Measurements from ENCODE around the gene DUT.

DNA sequence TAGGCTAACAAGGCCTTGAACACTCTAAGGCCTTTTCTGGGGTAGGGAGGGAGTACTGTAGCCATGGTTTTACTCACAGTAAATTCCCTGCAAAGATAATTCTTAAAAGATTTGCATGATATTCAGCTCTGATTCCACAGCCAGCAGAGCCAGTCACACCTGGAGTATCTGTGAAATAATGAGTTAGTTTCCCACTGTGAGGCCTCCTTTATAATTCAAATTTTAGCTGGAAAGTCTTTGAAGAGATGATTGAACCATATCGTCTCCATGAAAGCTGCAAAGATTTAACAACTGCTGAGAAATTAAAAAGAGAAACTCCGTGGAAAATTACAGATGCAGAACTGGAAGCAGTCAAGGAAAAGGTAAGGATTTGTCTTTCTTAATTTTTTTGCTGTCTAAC, 32.3 kb upstream of the DUT start:
- no peak for TF ChIP-seq CEBPB (IDR thresholded peaks at IDR 0.05)
- no peak for TF ChIP-seq NFIC (IDR thresholded peaks at IDR 0.05)
- TF ChIP-seq TCF12 (IDR thresholded peaks at IDR 0.05; ENCODE audit: low read depth) = no peak
- TF ChIP-seq, protein P1, sequence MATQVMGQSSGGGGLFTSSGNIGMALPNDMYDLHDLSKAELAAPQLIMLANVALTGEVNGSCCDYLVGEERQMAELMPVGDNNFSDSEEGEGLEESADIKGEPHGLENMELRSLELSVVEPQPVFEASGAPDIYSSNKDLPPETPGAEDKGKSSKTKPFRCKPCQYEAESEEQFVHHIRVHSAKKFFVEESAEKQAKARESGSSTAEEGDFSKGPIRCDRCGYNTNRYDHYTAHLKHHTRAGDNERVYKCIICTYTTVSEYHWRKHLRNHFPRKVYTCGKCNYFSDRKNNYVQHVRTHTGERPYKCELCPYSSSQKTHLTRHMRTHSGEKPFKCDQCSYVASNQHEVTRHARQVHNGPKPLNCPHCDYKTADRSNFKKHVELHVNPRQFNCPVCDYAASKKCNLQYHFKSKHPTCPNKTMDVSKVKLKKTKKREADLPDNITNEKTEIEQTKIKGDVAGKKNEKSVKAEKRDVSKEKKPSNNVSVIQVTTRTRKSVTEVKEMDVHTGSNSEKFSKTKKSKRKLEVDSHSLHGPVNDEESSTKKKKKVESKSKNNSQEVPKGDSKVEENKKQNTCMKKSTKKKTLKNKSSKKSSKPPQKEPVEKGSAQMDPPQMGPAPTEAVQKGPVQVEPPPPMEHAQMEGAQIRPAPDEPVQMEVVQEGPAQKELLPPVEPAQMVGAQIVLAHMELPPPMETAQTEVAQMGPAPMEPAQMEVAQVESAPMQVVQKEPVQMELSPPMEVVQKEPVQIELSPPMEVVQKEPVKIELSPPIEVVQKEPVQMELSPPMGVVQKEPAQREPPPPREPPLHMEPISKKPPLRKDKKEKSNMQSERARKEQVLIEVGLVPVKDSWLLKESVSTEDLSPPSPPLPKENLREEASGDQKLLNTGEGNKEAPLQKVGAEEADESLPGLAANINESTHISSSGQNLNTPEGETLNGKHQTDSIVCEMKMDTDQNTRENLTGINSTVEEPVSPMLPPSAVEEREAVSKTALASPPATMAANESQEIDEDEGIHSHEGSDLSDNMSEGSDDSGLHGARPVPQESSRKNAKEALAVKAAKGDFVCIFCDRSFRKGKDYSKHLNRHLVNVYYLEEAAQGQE (IDR thresholded peaks at IDR 0.05; ENCODE audit: low read depth) = no peak
- TF ChIP-seq, protein P2, sequence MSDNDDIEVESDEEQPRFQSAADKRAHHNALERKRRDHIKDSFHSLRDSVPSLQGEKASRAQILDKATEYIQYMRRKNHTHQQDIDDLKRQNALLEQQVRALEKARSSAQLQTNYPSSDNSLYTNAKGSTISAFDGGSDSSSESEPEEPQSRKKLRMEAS (IDR thresholded peaks at IDR 0.05) = no peak
- no peak for TF ChIP-seq EGR1 (IDR thresholded peaks at IDR 0.05)
- TF ChIP-seq EP300 (IDR thresholded peaks at IDR 0.05; ENCODE audit: borderline replicate concordance) = no peak
